DMS153 treated with DMSO at 0.1 percent for 48 hours (cell line): Measurements from ENCODE around the gene UBLCP1.
"Not testable (repeated sequence)": the region's sequence is repeated elsewhere in the genome, so short reads cannot be mapped to it uniquely, and the experiment has no call there.

ENCODE experiments used
- DNase-seq: peaks from one replicate; lab custom pipeline; 2025; ENCODE audit not compliant: unreplicated experiment; lab: John Stamatoyannopoulos, UW

UBLCP1 gene

GRCh38 chr5:159262859-159263568 is at the start of gene UBLCP1:
TSS of gene UBLCP1 (plus strand) at chr5:159263290. CDS start at chr5:159268916, 5,626 bp downstream.
- DNase-seq: no peak

GRCh38 chr5:159214486-159215271 is 48.4 kb upstream of the UBLCP1 start:
- DNase-seq: no peak

GRCh38 chr5:159215886-159216285 is 47.2 kb upstream of the UBLCP1 start:
- DNase-seq: no peak

- no peak for DNase-seq
These were observed 46.6 kb upstream of the UBLCP1 start for GRCh38 chr5:159216454-159216853.

- no peak for DNase-seq
These were observed 45.9 kb upstream of the UBLCP1 start for GRCh38 chr5:159217236-159217635.

- no peak for DNase-seq
These were observed 44.5 kb upstream of the UBLCP1 start for GRCh38 chr5:159218595-159219023.

GRCh38 chr5:159220206-159220605 is 42.9 kb upstream of the UBLCP1 start:
- no peak for DNase-seq

GRCh38 chr5:159223469-159223868 is 39.6 kb upstream of the UBLCP1 start:
- no peak for DNase-seq

- no peak for DNase-seq
These were observed 38.6 kb upstream of the UBLCP1 start for GRCh38 chr5:159224471-159224870.

GRCh38 chr5:159226451-159226850 is 36.6 kb upstream of the UBLCP1 start:
- no peak for DNase-seq

- DNase-seq: no peak
These were observed 35.6 kb upstream of the UBLCP1 start for GRCh38 chr5:159227452-159227851.

GRCh38 chr5:159228097-159228496 is 35.0 kb upstream of the UBLCP1 start:
- not testable (repeated sequence) for DNase-seq

GRCh38 chr5:159230657-159231056 is 32.4 kb upstream of the UBLCP1 start:
- DNase-seq: no peak

- no peak for DNase-seq
These were observed 31.9 kb upstream of the UBLCP1 start for GRCh38 chr5:159231167-159231566.

- not testable (repeated sequence) for DNase-seq
These were observed 27.1 kb upstream of the UBLCP1 start for GRCh38 chr5:159235871-159236520.

GRCh38 chr5:159240301-159240870 is 22.7 kb upstream of the UBLCP1 start:
- no peak for DNase-seq

- DNase-seq: no peak
These were observed 21.0 kb upstream of the UBLCP1 start for GRCh38 chr5:159241946-159242552.

- DNase-seq: no peak
These were observed 20.4 kb upstream of the UBLCP1 start for GRCh38 chr5:159242656-159243055.

- DNase-seq: no peak
These were observed 19.7 kb upstream of the UBLCP1 start for GRCh38 chr5:159243385-159243784.

- DNase-seq: no peak
These were observed 18.9 kb upstream of the UBLCP1 start for GRCh38 chr5:159244163-159244562.

GRCh38 chr5:159244890-159245289 is 18.2 kb upstream of the UBLCP1 start:
- DNase-seq: no peak
